Esophagus muscularis mucosa (tissue), 4 donors: ENCODE results near the gene EPAS1.

ENCODE experiments used
- CTCF ChIP-seq, 3 experiments: fragments of 200-600 bp in 2 of 3; fragments of 450-650 bp in 1 of 3; sonication (generic) in 2 of 3; IDR thresholded peaks; one replicate each; pipeline ENCODE4 v1.5.1; 2017 to 2019; ENCODE audit warnings: antibody characterized with exemption in 3 of 3, mild to moderate bottlenecking in 2 of 3, moderate library complexity in 1 of 3
- EP300 ChIP-seq: sonication (generic); formaldehyde crosslinking; IDR thresholded peaks from one replicate; pipeline ENCODE4 v1.6.1; 2017; ENCODE audit warnings: antibody characterized with exemption
- POLR2A ChIP-seq: fragments of 450-650 bp; IDR thresholded peaks from one replicate; pipeline ENCODE4 v1.6.1; 2017; ENCODE audit warnings: antibody characterized with exemption, moderate library complexity, mild to moderate bottlenecking, low read depth
- POLR2AphosphoS5 ChIP-seq, 2 donors: sonication (generic); formaldehyde crosslinking; IDR thresholded peaks; one replicate each; pipeline ENCODE4 v1.6.1; 2017; ENCODE audit warnings: antibody characterized with exemption in 2 of 2

- TF ChIP-seq CTCF (IDR thresholded peaks at IDR 0.05) (no peak), POLR2AphosphoS5 (IDR thresholded peaks at IDR 0.05) (no peak), POLR2A (no peak), EP300 (no peak)
These were observed 40.6 kb upstream of the EPAS1 start for GRCh38 chr2:46256563-46257142.
